ENCODE data around the gene RBSN.

Gene RBSN

DNA sequence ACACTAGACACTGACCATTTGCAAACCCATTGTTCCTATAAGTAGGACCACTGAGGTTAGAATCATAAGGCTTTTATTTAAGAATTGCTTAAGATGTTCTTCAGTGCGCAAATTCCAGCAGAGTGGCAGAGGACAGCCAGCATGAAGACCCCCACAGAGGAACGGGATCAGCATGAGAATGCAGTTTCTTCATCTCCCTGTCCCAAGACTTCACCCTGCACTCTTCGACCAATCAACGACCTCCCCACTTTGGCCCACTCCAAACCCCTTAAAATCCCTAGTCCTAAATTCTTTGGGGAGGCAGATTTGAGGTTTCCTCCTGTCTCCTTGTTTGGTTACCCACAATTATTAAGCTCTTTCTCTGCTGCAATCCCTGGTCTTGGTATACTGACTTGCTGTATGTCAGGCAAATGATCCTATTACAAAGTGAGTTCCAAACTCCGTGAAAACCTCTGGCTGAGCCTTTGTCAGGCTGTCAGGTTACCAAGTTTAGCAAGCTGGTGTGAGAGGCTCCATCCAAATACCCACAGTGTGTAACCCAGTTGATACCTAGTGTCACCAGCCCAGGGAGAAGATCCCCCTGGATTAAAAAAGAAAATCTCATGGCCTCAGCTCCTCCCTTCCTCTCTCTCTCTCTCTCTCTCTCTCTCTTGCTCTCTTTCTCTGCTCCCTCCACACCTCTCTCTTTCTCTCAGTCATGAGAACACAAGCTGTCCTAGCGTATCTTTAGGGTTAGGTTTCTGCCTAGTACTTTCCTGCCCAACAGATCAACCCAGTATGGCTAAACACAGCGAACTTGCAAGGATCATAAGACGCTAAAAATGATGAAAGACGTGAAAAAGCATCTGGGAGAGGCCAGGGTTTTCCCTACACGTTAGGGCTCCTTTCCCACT lies 15.8 kb upstream of the RBSN start:
- Histone ChIP-seq H3K36me3 (ENCODE audit: control insufficient read depth in 2 of 2, insufficient read depth in 2 of 2, low read length in 2 of 2) (no peaks in the 10 kb centered on the region), H3K9me3 (ENCODE audit: control insufficient read depth in 2 of 2, low read length in 2 of 2) (no peaks in the 10 kb centered on the region), H3K27me3 (ENCODE audit: control insufficient read depth in 1 of 2, insufficient read depth in 2 of 2, low read length in 2 of 2) (peaks cover 5 to 10% of the 10 kb centered on the region in 2 donors), H3K4me1 (ENCODE audit: control insufficient read depth, insufficient read depth, low read length) (no peaks in the 10 kb centered on the region), H3K9ac (ENCODE audit: low read length in 2 of 2) (no peak overlapping the region), H3K27ac (ENCODE audit: low read length) (no peak overlapping the region), H3K4me3 (ENCODE audit: low read length in 2 of 2) (no peak overlapping the region)

DNA sequence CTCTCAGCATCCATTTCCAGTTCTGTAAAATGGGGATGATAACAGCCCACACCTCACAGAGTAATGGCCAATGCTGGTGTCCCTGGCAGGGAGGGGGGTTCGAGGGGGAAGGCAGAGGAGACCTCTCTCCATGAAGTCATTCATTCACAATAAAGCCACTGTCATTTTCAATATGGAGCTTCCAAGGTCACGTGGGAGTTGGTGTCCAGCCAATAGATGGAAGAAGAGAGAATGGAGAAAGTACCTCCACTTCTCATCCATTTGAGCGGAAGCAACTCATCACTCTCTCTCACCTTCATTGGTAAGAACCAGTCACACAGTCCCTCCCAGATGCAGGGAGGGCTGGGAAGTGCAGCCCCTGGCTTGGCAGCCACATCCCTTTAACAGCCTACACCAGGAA lies 14.9 kb upstream of the RBSN start:
- Histone ChIP-seq H3K9ac (ENCODE audit: low read length in 2 of 2) (no peak overlapping the region), H3K9me3 (ENCODE audit: control insufficient read depth in 2 of 2, low read length in 2 of 2) (no peaks in the 10 kb centered on the region), H3K4me1 (ENCODE audit: control insufficient read depth, insufficient read depth, low read length) (no peaks in the 10 kb centered on the region), H3K36me3 (ENCODE audit: control insufficient read depth in 2 of 2, insufficient read depth in 2 of 2, low read length in 2 of 2) (no peaks in the 10 kb centered on the region), H3K27me3 (ENCODE audit: control insufficient read depth in 1 of 2, insufficient read depth in 2 of 2, low read length in 2 of 2) (peaks cover 2 to 6% of the 10 kb centered on the region in 2 donors), H3K27ac (ENCODE audit: low read length) (no peak overlapping the region), H3K4me3 (ENCODE audit: low read length in 2 of 2) (no peak overlapping the region)

DNA sequence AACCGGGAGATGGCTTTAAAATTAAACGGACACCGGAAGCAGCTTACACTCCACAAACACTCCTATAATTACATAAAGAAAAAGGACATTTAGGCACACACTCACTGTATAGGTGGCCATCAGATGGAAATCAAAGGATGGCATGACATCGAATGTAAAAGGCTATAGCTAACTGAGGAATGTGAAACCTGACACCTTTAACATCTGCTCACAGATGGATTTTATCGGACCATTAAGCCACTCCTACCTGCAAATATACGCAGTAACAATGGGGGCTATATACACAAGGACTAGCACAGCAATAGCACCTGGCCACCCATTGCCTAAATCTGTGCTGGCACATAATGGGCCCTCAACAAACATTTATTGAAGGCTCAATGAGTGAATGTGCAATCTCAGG lies 14.5 kb upstream of the RBSN start:
- H3K9me3 ChIP-seq (ENCODE audit: control insufficient read depth in 2 of 2, low read length in 2 of 2) = no peaks in the 10 kb centered on the region
- no peak overlapping the region for H3K4me3 ChIP-seq (ENCODE audit: low read length in 2 of 2)
- H3K9ac ChIP-seq (ENCODE audit: low read length in 2 of 2) = no peak overlapping the region
- peaks cover 2 to 5% of the 10 kb centered on the region in 2 donors for H3K27me3 ChIP-seq (ENCODE audit: control insufficient read depth in 1 of 2, insufficient read depth in 2 of 2, low read length in 2 of 2)
- no peaks in the 10 kb centered on the region for H3K36me3 ChIP-seq (ENCODE audit: control insufficient read depth in 2 of 2, insufficient read depth in 2 of 2, low read length in 2 of 2)
- no peaks in the 10 kb centered on the region for H3K4me1 ChIP-seq (ENCODE audit: control insufficient read depth, insufficient read depth, low read length)
- no peak overlapping the region for H3K27ac ChIP-seq (ENCODE audit: low read length)

DNA sequence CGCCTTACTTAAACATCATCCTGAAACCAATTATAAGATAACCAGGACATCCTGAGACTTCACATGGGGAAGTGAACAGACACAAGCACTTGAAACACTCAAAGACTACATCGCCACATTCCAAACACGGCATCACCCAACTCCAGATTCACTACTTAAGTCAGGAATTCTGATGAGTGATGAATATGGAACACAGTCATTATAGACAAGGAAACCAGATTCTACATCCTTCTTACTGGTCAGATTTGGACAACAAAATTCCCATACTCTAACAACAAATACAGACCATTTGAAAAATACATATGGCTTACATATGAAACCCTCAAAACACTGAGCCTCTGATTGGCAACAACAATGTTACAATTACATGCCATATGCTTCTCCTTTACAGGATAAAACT lies 13.1 kb upstream of the RBSN start:
- Histone ChIP-seq H3K27me3 (ENCODE audit: control insufficient read depth in 1 of 2, insufficient read depth in 2 of 2, low read length in 2 of 2) (no peaks in the 10 kb centered on the region), H3K4me1 (ENCODE audit: control insufficient read depth, insufficient read depth, low read length) (peaks cover 5% of the 10 kb centered on the region), H3K36me3 (ENCODE audit: control insufficient read depth in 2 of 2, insufficient read depth in 2 of 2, low read length in 2 of 2) (no peaks in the 10 kb centered on the region), H3K9me3 (ENCODE audit: control insufficient read depth in 2 of 2, low read length in 2 of 2) (no peaks in the 10 kb centered on the region), H3K4me3 (ENCODE audit: low read length in 2 of 2) (no peak overlapping the region), H3K27ac (ENCODE audit: low read length) (no peak overlapping the region), H3K9ac (ENCODE audit: low read length in 2 of 2) (no peak overlapping the region)

DNA sequence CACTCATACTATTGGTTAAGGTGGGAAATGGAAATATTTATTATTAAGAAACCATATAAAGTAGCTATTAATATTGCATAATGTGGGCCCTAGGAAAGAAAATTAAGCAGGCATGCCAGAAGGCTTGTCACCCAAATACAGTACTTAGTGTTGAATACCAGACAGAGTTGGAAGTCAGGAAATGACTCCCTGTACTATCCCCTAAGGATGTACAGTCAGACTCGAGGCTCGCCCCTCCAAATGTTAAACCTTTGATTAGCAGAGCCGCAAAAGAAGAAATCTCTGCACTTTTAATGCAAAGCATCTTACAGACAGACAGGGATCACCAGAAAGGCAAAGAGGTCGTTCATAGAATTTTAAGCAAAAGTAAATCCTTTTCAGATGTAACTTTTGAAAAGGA lies 11.3 kb upstream of the RBSN start:
- Histone ChIP-seq H3K9ac (ENCODE audit: low read length in 2 of 2) (no peak overlapping the region), H3K4me3 (ENCODE audit: low read length in 2 of 2) (no peak overlapping the region), H3K27me3 (ENCODE audit: control insufficient read depth in 1 of 2, insufficient read depth in 2 of 2, low read length in 2 of 2) (no peaks in the 10 kb centered on the region), H3K27ac (ENCODE audit: low read length) (no peak overlapping the region), H3K4me1 (ENCODE audit: control insufficient read depth, insufficient read depth, low read length) (peaks cover 5% of the 10 kb centered on the region), H3K9me3 (ENCODE audit: control insufficient read depth in 2 of 2, low read length in 2 of 2) (no peaks in the 10 kb centered on the region), H3K36me3 (ENCODE audit: control insufficient read depth in 2 of 2, insufficient read depth in 2 of 2, low read length in 2 of 2) (no peaks in the 10 kb centered on the region)

DNA sequence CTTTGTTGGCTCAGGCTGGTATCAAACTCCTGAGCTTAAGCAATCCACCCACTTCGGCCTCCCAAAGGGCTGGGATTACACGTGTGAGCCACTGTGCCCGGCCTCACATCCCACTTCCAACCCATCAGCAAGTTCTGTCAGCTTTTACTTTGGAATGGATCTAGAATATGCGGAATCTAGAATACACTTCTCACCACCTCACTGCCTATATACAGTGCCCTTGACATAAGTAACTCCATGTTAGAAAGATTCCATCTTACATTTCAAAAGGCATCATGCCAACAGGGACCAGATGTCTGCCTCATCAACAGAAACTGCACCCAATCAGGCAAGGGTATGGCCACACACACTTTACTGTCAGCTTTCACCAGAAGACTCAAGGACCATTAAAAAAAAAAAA lies 9.9 kb upstream of the RBSN start:
- Histone ChIP-seq H3K4me1 (ENCODE audit: control insufficient read depth, insufficient read depth, low read length) (peaks cover 5% of the 10 kb centered on the region), H3K4me3 (ENCODE audit: low read length in 2 of 2) (no peak overlapping the region), H3K9me3 (ENCODE audit: control insufficient read depth in 2 of 2, low read length in 2 of 2) (no peaks in the 10 kb centered on the region), H3K9ac (ENCODE audit: low read length in 2 of 2) (no peak overlapping the region), H3K27ac (ENCODE audit: low read length) (no peak overlapping the region), H3K27me3 (ENCODE audit: control insufficient read depth in 1 of 2, insufficient read depth in 2 of 2, low read length in 2 of 2) (no peaks in the 10 kb centered on the region), H3K36me3 (ENCODE audit: control insufficient read depth in 2 of 2, insufficient read depth in 2 of 2, low read length in 2 of 2) (no peaks in the 10 kb centered on the region)

DNA sequence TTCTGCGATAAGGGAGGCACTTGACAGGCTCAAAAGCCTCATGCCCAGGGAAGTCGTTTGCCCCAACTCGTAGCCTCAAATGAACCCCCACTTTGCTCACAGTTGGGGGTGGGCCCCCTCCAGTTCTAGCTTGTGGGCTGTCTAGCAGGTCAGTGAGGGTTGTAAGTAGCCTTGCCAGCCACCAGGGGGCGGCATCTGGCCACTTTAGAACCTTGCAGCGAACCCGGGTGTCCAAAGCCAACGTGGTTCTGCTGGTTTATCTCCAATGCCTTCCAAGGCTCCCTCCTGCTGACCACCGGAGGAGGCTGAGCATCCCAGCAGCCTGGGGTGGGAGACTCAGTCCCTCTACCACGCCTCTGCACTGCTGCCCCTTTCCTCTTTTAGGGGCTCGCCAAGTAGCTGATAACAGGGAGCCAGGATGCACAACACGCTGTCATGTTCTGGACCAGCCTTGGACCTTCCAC lies 9.2 kb upstream of the RBSN start:
- H3K4me1 ChIP-seq (ENCODE audit: control insufficient read depth, insufficient read depth, low read length) = peaks cover 7% of the 10 kb centered on the region
- H3K9ac ChIP-seq (ENCODE audit: low read length in 2 of 2) = no peak overlapping the region
- peak overlapping the region in 1 of 2 donors; percentile 15 for H3K4me3 ChIP-seq (ENCODE audit: low read length in 2 of 2)

DNA sequence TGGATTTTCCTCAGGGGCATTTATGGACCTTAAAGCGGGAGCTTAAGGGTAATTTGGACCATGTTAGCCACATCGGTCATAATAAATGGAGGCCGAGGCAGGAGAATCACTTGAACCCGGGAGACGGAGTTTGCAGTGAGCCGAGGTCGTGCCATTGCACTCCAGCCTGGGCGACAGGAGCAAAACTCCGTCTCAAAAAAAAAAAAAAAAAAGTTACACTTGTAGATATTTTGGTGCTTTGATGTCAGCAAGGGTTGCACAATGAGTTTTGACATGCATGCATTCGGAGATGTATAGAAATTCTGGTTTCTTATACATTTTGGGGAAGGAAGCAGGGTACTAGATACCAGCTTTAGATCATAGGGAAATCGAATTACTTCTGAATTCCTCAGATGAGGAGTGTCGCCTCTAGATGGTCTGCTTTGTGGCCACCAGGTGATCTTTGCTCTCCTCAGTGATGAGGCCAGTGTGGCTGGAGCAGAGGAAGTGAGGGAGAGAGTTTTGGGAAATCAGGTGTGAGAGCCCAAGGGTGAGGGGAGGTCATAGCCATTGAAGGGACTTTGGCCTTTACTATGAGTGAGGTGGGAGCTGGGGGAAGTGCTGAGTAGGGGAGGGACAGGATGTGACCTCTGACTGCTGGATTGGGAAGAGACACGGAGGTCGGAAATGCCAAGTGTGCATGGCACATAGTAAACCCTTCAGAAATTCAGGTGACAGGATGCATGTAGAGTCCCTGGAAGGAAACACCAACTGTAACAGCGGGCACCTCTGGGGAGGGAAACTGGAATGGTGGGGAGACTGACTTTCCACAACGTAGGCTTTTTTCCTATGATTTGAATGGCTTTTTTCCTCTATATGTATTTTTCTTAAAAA lies 8.4 kb upstream of the RBSN start:
- Histone ChIP-seq H3K9me3 (ENCODE audit: control insufficient read depth in 2 of 2, low read length in 2 of 2) (no peaks in the 10 kb centered on the region), H3K36me3 (ENCODE audit: control insufficient read depth in 2 of 2, insufficient read depth in 2 of 2, low read length in 2 of 2) (no peaks in the 10 kb centered on the region), H3K27me3 (ENCODE audit: control insufficient read depth in 1 of 2, insufficient read depth in 2 of 2, low read length in 2 of 2) (no peaks in the 10 kb centered on the region), H3K27ac (ENCODE audit: low read length) (no peak overlapping the region), H3K9ac (ENCODE audit: low read length in 2 of 2) (no peak overlapping the region), H3K4me3 (ENCODE audit: low read length in 2 of 2) (no peak overlapping the region), H3K4me1 (ENCODE audit: control insufficient read depth, insufficient read depth, low read length) (peaks cover 14% of the 10 kb centered on the region)

More for the DNA sequence above, 9.2 kb upstream of the RBSN start:
- Histone ChIP-seq H3K27me3 (ENCODE audit: control insufficient read depth in 1 of 2, insufficient read depth in 2 of 2, low read length in 2 of 2) (no peaks in the 10 kb centered on the region), H3K36me3 (ENCODE audit: control insufficient read depth in 2 of 2, insufficient read depth in 2 of 2, low read length in 2 of 2) (no peaks in the 10 kb centered on the region), H3K9me3 (ENCODE audit: control insufficient read depth in 2 of 2, low read length in 2 of 2) (no peaks in the 10 kb centered on the region), H3K27ac (ENCODE audit: low read length) (no peak overlapping the region)

DNA sequence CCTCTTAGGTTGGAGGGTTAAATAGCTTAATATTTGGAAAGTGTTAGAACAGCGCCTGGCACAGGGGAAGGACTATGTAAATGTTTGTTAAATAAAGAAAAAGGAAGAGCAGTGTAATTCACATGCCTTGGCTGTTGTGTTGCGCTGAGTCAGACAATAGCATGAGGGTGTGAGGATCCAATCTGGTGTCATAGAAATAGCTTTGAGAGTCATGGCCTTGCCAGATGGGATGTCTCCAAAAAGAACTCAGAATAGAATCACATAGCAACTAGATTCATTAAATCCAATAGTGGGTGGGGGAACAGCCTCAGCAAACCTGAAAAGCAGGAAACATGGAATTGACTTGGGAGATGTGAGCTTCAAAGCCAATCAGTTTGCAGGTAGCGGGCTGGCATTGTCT lies 3.9 kb upstream of the RBSN start:
- no peak overlapping the region for H3K4me3 ChIP-seq (ENCODE audit: low read length in 2 of 2)
- peaks cover 22% of the 10 kb centered on the region for H3K4me1 ChIP-seq (ENCODE audit: control insufficient read depth, insufficient read depth, low read length)
- H3K36me3 ChIP-seq (ENCODE audit: control insufficient read depth in 2 of 2, insufficient read depth in 2 of 2, low read length in 2 of 2) = no peaks in the 10 kb centered on the region
- H3K9ac ChIP-seq (ENCODE audit: low read length in 2 of 2) = no peak overlapping the region
- no peaks in the 10 kb centered on the region for H3K27me3 ChIP-seq (ENCODE audit: control insufficient read depth in 1 of 2, insufficient read depth in 2 of 2, low read length in 2 of 2)
- no peaks in the 10 kb centered on the region for H3K9me3 ChIP-seq (ENCODE audit: control insufficient read depth in 2 of 2, low read length in 2 of 2)
- H3K27ac ChIP-seq (ENCODE audit: low read length) = peak overlapping the region; percentile 74

DNA sequence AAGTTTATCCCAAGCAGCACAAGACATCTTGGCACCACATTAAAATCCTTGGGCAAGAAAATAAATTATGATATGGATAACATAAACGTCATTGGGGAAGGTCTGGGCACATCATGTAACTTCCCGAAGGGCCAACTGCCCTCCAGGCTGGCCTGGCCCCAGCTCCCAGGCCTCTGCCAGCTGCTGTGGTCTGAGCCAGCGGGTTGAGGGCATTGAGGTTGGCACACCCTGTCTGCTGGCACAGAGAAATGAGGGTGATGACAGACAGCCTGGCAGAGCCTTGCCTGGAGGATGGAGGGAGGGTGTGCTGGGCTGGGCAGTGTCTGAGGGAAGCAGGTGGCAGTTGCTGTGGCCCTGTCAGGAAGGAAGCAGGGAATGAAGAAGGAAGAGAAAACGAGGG lies 3.3 kb upstream of the RBSN start:
- Histone ChIP-seq H3K9me3 (ENCODE audit: control insufficient read depth in 2 of 2, low read length in 2 of 2) (no peaks in the 10 kb centered on the region), H3K4me3 (ENCODE audit: low read length in 2 of 2) (no peak overlapping the region), H3K9ac (ENCODE audit: low read length in 2 of 2) (no peak overlapping the region), H3K27ac (ENCODE audit: low read length) (peak overlapping the region; percentile 74), H3K4me1 (ENCODE audit: control insufficient read depth, insufficient read depth, low read length) (peaks cover 25% of the 10 kb centered on the region), H3K27me3 (ENCODE audit: control insufficient read depth in 1 of 2, insufficient read depth in 2 of 2, low read length in 2 of 2) (no peaks in the 10 kb centered on the region), H3K36me3 (ENCODE audit: control insufficient read depth in 2 of 2, insufficient read depth in 2 of 2, low read length in 2 of 2) (no peaks in the 10 kb centered on the region)
